GM12801 (cell line): ENCODE data around the gene FGFBP3.

Experiments used
- TF ChIP-seq, protein P1 (sequence below): IDR thresholded peaks from one replicate; pipeline ENCODE4 v1.5.1; 2011; ENCODE audit warnings: control low read depth; ENCODE audit not compliant: insufficient read length; ENCODE audit errors: extremely low read depth

FGFBP3 gene, protein sequence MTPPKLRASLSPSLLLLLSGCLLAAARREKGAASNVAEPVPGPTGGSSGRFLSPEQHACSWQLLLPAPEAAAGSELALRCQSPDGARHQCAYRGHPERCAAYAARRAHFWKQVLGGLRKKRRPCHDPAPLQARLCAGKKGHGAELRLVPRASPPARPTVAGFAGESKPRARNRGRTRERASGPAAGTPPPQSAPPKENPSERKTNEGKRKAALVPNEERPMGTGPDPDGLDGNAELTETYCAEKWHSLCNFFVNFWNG

DNA sequence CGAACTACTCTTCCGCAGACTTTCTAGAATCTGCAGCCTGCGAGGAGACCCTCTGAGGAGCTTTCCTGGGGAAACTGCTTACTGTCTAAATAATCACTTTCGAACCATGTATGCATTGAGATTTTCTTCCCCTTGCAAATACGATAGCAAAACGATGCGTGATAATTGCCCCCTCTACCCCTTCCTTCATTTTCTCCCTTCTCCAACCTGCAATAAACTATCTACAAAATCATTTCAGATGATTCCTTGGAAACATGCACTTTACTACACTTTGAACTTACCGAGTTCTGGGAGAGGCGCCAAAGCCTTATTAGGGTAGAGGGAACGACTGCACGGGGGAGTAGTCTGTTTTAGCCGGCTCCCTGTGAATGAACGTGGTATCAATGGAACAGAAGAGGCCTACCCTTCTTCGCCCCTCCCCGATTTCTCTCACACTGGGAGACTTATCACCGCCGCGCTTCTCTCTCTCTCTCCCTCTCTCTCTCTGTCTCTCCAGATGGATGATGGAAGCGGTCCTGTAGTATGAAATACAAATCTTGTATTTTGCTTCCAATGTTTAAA is at the start of gene FGFBP3:
Gene FGFBP3, minus strand, starts transcription at position 370 of the 561 bp plus-strand sequence. CDS start 517 bp downstream, outside the sequence.
- TF ChIP-seq, protein P1, sequence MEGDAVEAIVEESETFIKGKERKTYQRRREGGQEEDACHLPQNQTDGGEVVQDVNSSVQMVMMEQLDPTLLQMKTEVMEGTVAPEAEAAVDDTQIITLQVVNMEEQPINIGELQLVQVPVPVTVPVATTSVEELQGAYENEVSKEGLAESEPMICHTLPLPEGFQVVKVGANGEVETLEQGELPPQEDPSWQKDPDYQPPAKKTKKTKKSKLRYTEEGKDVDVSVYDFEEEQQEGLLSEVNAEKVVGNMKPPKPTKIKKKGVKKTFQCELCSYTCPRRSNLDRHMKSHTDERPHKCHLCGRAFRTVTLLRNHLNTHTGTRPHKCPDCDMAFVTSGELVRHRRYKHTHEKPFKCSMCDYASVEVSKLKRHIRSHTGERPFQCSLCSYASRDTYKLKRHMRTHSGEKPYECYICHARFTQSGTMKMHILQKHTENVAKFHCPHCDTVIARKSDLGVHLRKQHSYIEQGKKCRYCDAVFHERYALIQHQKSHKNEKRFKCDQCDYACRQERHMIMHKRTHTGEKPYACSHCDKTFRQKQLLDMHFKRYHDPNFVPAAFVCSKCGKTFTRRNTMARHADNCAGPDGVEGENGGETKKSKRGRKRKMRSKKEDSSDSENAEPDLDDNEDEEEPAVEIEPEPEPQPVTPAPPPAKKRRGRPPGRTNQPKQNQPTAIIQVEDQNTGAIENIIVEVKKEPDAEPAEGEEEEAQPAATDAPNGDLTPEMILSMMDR: no peak

DNA sequence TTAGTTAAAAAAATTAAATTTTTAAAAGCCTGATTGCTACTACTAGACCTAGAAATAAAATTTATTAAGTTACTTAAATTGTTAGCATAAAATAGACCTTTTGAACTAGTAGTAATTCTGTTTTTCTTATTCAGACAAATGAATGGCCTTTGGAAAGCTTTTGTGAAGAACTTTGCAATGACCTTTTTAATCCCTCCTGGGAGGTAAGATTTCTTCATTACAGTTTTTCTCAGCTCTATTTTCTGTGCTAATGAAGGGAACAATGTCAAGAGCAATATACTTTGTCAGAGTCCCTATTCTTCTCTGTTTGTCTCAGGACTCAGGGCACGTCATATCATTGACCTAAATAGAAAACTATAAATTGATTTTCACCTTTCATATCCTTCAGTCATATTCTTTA is 47.8 kb upstream of the FGFBP3 start:
- TF ChIP-seq, protein P1: no peak

DNA sequence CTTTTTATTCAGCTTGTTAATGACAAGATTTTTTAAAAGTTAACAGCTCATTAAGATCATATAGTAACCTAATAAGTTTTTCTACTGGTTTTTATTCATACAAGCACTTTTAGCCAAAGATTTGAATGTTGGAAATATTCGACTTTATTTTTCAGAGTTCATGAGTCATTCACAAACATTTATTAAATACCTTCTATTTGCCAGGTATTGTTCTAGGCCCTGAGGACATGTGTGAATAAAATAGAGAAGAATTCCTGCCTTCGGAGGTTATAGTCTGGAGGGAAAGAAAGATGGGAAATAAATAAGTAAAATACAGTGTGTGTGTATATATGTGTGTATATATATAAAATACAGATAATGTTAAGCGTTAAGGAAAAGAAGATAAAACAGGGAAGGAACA is 45.8 kb upstream of the FGFBP3 start:
- TF ChIP-seq, protein P1: no peak

DNA sequence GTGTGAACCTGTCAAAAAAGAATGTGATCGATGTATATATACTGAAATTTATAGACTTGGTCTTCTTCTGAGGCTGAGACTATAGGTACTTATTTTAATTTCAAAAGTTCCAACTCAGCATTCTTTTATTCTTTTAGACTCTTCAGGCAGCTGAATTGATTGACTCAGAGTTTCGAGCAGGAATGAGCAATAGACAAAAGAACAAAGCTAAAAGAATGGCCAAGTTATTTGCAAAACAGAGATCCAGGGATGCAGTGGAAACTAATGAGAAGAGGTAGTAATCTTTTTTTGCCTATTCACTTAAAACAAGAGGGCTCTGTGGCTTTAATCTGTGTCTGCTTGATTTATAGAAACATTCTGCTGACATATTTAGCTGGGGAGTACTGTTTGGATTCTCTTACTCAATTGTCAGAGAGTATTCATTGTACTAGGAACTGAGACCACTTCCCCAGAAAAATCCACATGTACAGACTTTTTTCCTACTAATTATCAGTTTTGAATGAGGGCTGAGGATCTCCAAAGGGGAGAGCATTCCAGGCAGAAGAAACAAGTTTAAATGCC is 44.4 kb upstream of the FGFBP3 start:
- TF ChIP-seq, protein P1: no peak

DNA sequence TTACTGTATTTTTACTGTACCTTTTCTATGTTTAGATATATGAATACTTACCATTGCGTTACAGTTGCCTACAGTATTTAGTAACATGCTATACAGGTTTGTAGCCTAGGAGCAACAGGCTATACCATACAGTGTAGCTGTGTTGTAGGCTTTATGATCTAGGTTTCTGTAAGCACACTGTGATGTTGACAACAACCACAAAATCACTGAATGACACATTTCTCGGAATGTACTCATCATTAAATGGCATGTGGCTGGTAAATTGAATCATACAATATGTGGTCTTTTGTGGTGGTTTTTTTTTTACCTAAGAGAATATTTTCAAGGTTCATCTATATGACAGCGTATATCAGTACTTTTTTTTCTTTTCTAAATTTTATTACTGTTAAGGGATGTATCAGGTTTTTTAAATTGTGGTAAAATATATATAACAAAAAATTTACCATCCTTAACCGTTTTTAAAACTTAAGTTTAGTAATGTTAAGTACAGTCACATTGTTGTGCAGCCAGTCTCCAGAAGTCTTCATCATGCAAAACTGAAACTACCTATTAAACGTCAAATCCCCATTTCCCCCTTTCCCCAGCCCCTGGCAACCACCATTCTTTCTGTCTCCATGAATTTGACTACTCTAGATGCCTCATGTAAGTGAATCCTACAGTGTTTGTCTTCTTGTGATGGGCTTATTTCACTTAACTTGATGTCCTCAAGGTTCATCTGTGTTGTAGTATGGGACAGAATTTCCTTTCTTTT is 35.8 kb upstream of the FGFBP3 start:
- TF ChIP-seq, protein P1: no peak

DNA sequence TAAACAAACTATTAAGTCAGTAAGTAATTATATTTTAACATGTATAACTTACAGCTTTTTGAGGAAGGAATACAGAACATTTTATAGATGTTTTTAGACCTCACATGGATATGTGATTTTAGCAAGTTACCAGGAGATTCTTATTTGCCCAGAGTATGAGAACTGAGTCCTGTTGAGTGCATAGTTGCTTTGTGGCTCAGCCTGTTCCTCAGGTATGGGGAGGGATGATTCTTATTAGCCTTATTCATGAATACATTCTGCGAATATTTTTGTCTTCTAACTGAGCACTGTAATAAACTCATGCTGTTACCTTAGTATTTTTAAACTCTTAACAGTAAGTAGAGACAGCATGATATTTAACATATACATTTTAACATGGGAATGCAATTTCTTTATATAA is 32.1 kb upstream of the FGFBP3 start:
- TF ChIP-seq, protein P1: no peak

DNA sequence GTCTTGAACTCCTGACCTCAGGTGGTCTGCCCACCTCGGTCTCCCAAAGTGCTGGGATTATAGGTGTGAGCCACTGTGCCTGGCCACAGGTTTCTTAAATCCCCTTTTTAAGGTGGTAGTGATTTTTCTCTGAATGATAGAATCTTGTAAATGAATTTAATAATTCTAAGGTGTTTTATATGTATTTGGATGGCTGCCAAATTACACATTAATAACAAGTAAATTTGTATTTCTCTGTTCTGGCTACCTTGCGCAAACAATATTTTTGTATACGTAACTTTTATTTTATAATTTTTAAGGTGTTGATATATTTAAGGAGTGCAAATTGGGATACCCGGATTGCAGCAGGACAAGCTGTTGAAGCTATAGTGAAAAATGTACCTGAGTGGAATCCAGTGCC is 30.4 kb upstream of the FGFBP3 start:
- TF ChIP-seq, protein P1: no peak
